ENCODE results near the gene DHRS4L2. TPM values are rescaled to one million over a fixed set of nuclear protein-coding genes. Genes with fewer than 3 reads are reported as not detected.
A peak's percentile ranks its signal among the peaks of the same experiment; 100 is the strongest.
"Not testable (repeated sequence)": the region's sequence is repeated elsewhere in the genome, so short reads cannot be mapped to it uniquely, and the experiment has no call there.

The DHRS4L2 gene
- total RNA-seq, 2 donors from 2014 or later = 13.7 to 16.5 TPM

GRCh38 chr14:23989734-23990445, 1.2 kb downstream of the DHRS4L2 start:
- not testable (repeated sequence) for H3K27me3 Mint-ChIP-seq; H3K9me3 Mint-ChIP-seq; DNase-seq (ENCODE audit: low spot score); H3K36me3 Mint-ChIP-seq
- peak overlapping the region; percentile 82 for H3K4me3 Mint-ChIP-seq
- peak overlapping the region; percentile 84 for H3K27ac Mint-ChIP-seq
- H3K4me1 Mint-ChIP-seq (ENCODE audit: low read depth in 2 of 2) = peaks cover 26 to 33% of the 10 kb centered on the region in 2 donors
- peak in 1 of 2 donors; percentile 75 for ATAC-seq

- H3K4me3 Mint-ChIP-seq = peak overlapping the region; percentile 53
- DNase-seq (ENCODE audit: low spot score); H3K36me3 Mint-ChIP-seq; H3K9me3 Mint-ChIP-seq; ATAC-seq; H3K27me3 Mint-ChIP-seq: not testable (repeated sequence)
- H3K4me1 Mint-ChIP-seq (ENCODE audit: low read depth in 2 of 2) = peaks cover 26 to 33% of the 10 kb centered on the region in 2 donors
- H3K27ac Mint-ChIP-seq = peak overlapping the region; percentile 14 to 54
Observed at GRCh38 chr14:23990961-23991360, 2.2 kb downstream of the DHRS4L2 start.

GRCh38 chr14:23993042-23993441, 4.3 kb downstream of the DHRS4L2 start:
- not testable (repeated sequence) for H3K36me3 Mint-ChIP-seq; DNase-seq (ENCODE audit: low spot score); H3K4me3 Mint-ChIP-seq; H3K27ac Mint-ChIP-seq; ATAC-seq; H3K27me3 Mint-ChIP-seq; H3K9me3 Mint-ChIP-seq
- peaks cover 26 to 29% of the 10 kb centered on the region in 2 donors for H3K4me1 Mint-ChIP-seq (ENCODE audit: low read depth in 2 of 2)

GRCh38 chr14:23996009-23996408, 7.3 kb downstream of the DHRS4L2 start:
- not testable (repeated sequence) for H3K36me3 Mint-ChIP-seq; ATAC-seq; H3K9me3 Mint-ChIP-seq; H3K27me3 Mint-ChIP-seq; DNase-seq (ENCODE audit: low spot score); H3K4me3 Mint-ChIP-seq; H3K4me1 Mint-ChIP-seq (ENCODE audit: low read depth in 2 of 2); H3K27ac Mint-ChIP-seq

GRCh38 chr14:23996825-23997224, 8.1 kb downstream of the DHRS4L2 start:
- not testable (repeated sequence) for H3K4me1 Mint-ChIP-seq (ENCODE audit: low read depth in 2 of 2); DNase-seq (ENCODE audit: low spot score); H3K9me3 Mint-ChIP-seq; H3K36me3 Mint-ChIP-seq; H3K27ac Mint-ChIP-seq; ATAC-seq; H3K27me3 Mint-ChIP-seq; H3K4me3 Mint-ChIP-seq

- not testable (repeated sequence) for H3K27me3 Mint-ChIP-seq; H3K36me3 Mint-ChIP-seq; H3K4me3 Mint-ChIP-seq; ATAC-seq; DNase-seq (ENCODE audit: low spot score); H3K9me3 Mint-ChIP-seq; H3K4me1 Mint-ChIP-seq (ENCODE audit: low read depth in 2 of 2); H3K27ac Mint-ChIP-seq
Observed at GRCh38 chr14:23999640-24000039, 10.9 kb downstream of the DHRS4L2 start.

GRCh38 chr14:24001078-24001477, 12.3 kb downstream of the DHRS4L2 start:
- not testable (repeated sequence) for H3K4me1 Mint-ChIP-seq (ENCODE audit: low read depth in 2 of 2); H3K27ac Mint-ChIP-seq; H3K36me3 Mint-ChIP-seq; DNase-seq (ENCODE audit: low spot score); H3K4me3 Mint-ChIP-seq; ATAC-seq; H3K27me3 Mint-ChIP-seq; H3K9me3 Mint-ChIP-seq

GRCh38 chr14:24001679-24002078, 12.9 kb downstream of the DHRS4L2 start:
- H3K9me3 Mint-ChIP-seq; H3K27me3 Mint-ChIP-seq; H3K4me3 Mint-ChIP-seq; H3K27ac Mint-ChIP-seq; DNase-seq (ENCODE audit: low spot score); H3K36me3 Mint-ChIP-seq; H3K4me1 Mint-ChIP-seq (ENCODE audit: low read depth in 2 of 2); ATAC-seq: not testable (repeated sequence)

- peaks cover 12 to 24% of the 10 kb centered on the region in 2 donors for H3K4me1 Mint-ChIP-seq (ENCODE audit: low read depth in 2 of 2)
- H3K27me3 Mint-ChIP-seq; H3K4me3 Mint-ChIP-seq; H3K27ac Mint-ChIP-seq; H3K36me3 Mint-ChIP-seq; DNase-seq (ENCODE audit: low spot score); H3K9me3 Mint-ChIP-seq: not testable (repeated sequence)
- ATAC-seq = peak; percentile 63 to 76
Observed at GRCh38 chr14:24006471-24006816, 17.7 kb downstream of the DHRS4L2 start.

- not testable (repeated sequence) for H3K27ac Mint-ChIP-seq, H3K36me3 Mint-ChIP-seq, H3K27me3 Mint-ChIP-seq, H3K9me3 Mint-ChIP-seq
- DNase-seq (ENCODE audit: low spot score) (peak; percentile 75), ATAC-seq (peak; percentile 95 to 96)
- Mint-ChIP-seq H3K4me3 (peak overlapping the region; percentile 64), H3K4me1 (ENCODE audit: low read depth in 2 of 2) (peaks cover 12 to 25% of the 10 kb centered on the region in 2 donors)
Observed at GRCh38 chr14:24006817-24007652, 18.3 kb downstream of the DHRS4L2 start.

GRCh38 chr14:24011051-24011450, 22.3 kb downstream of the DHRS4L2 start:
- Mint-ChIP-seq H3K27ac (peak overlapping the region in 1 of 2 donors; percentile 13), H3K4me1 (ENCODE audit: low read depth in 2 of 2) (peaks cover 12 to 25% of the 10 kb centered on the region in 2 donors), H3K9me3 (no peaks in the 10 kb centered on the region), H3K36me3 (no peaks in the 10 kb centered on the region), H3K4me3 (peak overlapping the region; percentile 28), H3K27me3 (no peaks in the 10 kb centered on the region)
- DNase-seq (ENCODE audit: low spot score) (no peak), ATAC-seq (no peak)

- H3K27me3 Mint-ChIP-seq; DNase-seq (ENCODE audit: low spot score); H3K9me3 Mint-ChIP-seq; H3K4me3 Mint-ChIP-seq; H3K36me3 Mint-ChIP-seq; ATAC-seq; H3K27ac Mint-ChIP-seq: not testable (repeated sequence)
- peaks cover 16 to 23% of the 10 kb centered on the region in 2 donors for H3K4me1 Mint-ChIP-seq (ENCODE audit: low read depth in 2 of 2)
Observed at GRCh38 chr14:24012726-24013273, 24.1 kb downstream of the DHRS4L2 start.

- Mint-ChIP-seq H3K27me3 (peaks cover 0 to 10% of the 10 kb centered on the region in 2 donors), H3K4me3 (no peak overlapping the region), H3K36me3 (no peaks in the 10 kb centered on the region), H3K9me3 (peaks cover under 1% of the 10 kb centered on the region), H3K27ac (no peak overlapping the region), H3K4me1 (ENCODE audit: low read depth in 2 of 2) (peaks cover 10 to 18% of the 10 kb centered on the region in 2 donors)
- ATAC-seq = peak; percentile 82 to 85
- no peak for DNase-seq (ENCODE audit: low spot score)
Observed at GRCh38 chr14:24013654-24014514, 25.2 kb downstream of the DHRS4L2 start.

All from natural killer cell treated with Interleukin-12 subunit alpha and Interleukin-12 subunit beta and Interleukin-15 and Interleukin-18, amount 100 ng/mL, for 72 hours (primary cell).